Psoas muscle (tissue), 8 donors: ENCODE results near the gene CEP63. TPM values are rescaled to one million over a fixed set of nuclear protein-coding genes. Genes with fewer than 3 reads are reported as not detected.

Experiments
- ATAC-seq, 4 donors: fragments of 200-7000 bp; cut with Tn5 transposase; one replicate each; pipeline ENCODE4 v1.9.1; 2020; ENCODE audit warnings: moderate library complexity in 3 of 4, mild to moderate bottlenecking in 2 of 4
- DNase-seq, 2 donors: peaks; one replicate each; pipeline ENCODE4 v3.0.0-alpha.2; 2020
- H3K27ac ChIP-seq: fragments of 200-600 bp; one replicate; pipeline ENCODE4 v1.8.0; 2022
- H3K27me3 ChIP-seq, 3 donors: fragments of 200-600 bp in 1 of 3; one replicate each; pipeline versions ENCODE4 v1.6.1 to v1.8.0; 2013 to 2022; ENCODE audit warnings: low read length in 2 of 3, mild to moderate bottlenecking in 2 of 3, moderate library complexity in 1 of 3; ENCODE audit not compliant: insufficient read depth in 3 of 3
- H3K36me3 ChIP-seq, 2 donors: fragments of 200-600 bp in 1 of 2; one replicate each; pipeline versions ENCODE4 v1.6.1 to v1.8.0; 2013 to 2022; ENCODE audit warnings: low read depth in 1 of 2, mild to moderate bottlenecking in 1 of 2, moderate library complexity in 1 of 2; ENCODE audit not compliant: insufficient read depth in 1 of 2
- H3K4me1 ChIP-seq: fragments of 200-600 bp; one replicate; pipeline ENCODE4 v1.8.0; 2022
- H3K4me3 ChIP-seq: fragments of 200-600 bp; one replicate; pipeline ENCODE4 v1.8.0; 2022; ENCODE audit warnings: mild to moderate bottlenecking
- H3K9me3 ChIP-seq: fragments of 200-600 bp; one replicate; pipeline ENCODE4 v1.8.0; 2022
- WGBS, 3 donors: extraction: QIAGEN DNeasy Blood & Tissue Kit; methylation state at CpG; one replicate each; pipeline versions ENCODE4 v1.1.6 to v1.1.7; 2013; 5-methylcytosine and 5-hydroxymethylcytosine counted together
- intact Hi-C, 2 donors: fragments of 100-400 bp; cut with DNase I; formaldehyde crosslinking; loops; one replicate each; pipeline versions ENCODE4 v1.11.0 to v1.14.2; 2022
- polyA plus RNA-seq, 3 donors: library from polyadenylated mRNA; stranded (reverse); fragments of 200-250 nt; gene quantifications; one replicate each; pipeline ENCODE4 v1.2.3, GENCODE V29; 2013
- total RNA-seq, 4 donors: library from RNA; stranded (reverse); fragmentation: NEBNext Ultra II Directional in 2 of 4; extraction: Animal tissue kit (Norgen Biotek cat#: 25700) in 2 of 4; gene quantifications; one replicate each; pipeline versions ENCODE4 v1.2.1 to v1.2.4, GENCODE V29; 2021 to 2023
- TF ChIP-seq, protein P1 (sequence below): fragments of 200-600 bp; IDR thresholded peaks from one replicate; pipeline ENCODE4 v1.8.0; 2022; ENCODE audit warnings: antibody characterized with exemption
- donor health status: healthy with polysubstance abuse.
- donor health status: DM: no; HTN: no; CAD: no; lungs with moderate emphysema.
- donor health status: Bipolar disorder and iron deficiency.
- donor health status: healthy.
- donor health status: DM: yes; HTN: yes; CAD: no.
- donor health status: DM: no; HTN: no; CAD: no.
- donor health status: DM: no; HTN: no; CAD: no.
- donor health status: DM: yes; HTN: yes; CAD: no.

CEP63 gene
- total and polyA plus RNA-seq, 7 donors: 26.5 to 51.3 (median 30.3) TPM

GRCh38 chr3:134608771-134609435, 123.0 kb downstream of the CEP63 start:
- Histone ChIP-seq H3K27ac (no peak overlapping the region), H3K4me1 (peaks cover 28% of the 10 kb centered on the region), H3K27me3 (no peaks in the 10 kb centered on the region), H3K36me3 (peaks cover 0 to 8% of the 10 kb centered on the region in 2 donors), H3K9me3 (no peaks in the 10 kb centered on the region), H3K4me3 (no peak overlapping the region)
- TF ChIP-seq, protein P1, sequence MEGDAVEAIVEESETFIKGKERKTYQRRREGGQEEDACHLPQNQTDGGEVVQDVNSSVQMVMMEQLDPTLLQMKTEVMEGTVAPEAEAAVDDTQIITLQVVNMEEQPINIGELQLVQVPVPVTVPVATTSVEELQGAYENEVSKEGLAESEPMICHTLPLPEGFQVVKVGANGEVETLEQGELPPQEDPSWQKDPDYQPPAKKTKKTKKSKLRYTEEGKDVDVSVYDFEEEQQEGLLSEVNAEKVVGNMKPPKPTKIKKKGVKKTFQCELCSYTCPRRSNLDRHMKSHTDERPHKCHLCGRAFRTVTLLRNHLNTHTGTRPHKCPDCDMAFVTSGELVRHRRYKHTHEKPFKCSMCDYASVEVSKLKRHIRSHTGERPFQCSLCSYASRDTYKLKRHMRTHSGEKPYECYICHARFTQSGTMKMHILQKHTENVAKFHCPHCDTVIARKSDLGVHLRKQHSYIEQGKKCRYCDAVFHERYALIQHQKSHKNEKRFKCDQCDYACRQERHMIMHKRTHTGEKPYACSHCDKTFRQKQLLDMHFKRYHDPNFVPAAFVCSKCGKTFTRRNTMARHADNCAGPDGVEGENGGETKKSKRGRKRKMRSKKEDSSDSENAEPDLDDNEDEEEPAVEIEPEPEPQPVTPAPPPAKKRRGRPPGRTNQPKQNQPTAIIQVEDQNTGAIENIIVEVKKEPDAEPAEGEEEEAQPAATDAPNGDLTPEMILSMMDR: no peak
- intact Hi-C loops: loop anchor here in 1 of 2 donors (10.0 kb wide), 1 partner anchor 1286 kb away; no protein-coding TSS in a partner anchor
- WGBS, 3 donors: 80 to 90% (median 83%) methylated on average over 10 of the region's 10 CpGs
- ATAC-seq: no peak
- no peak for DNase-seq

- intact Hi-C loops: loop anchor here in 1 of 2 donors (10.0 kb wide), 1 partner anchor 1285 kb away; no protein-coding TSS in a partner anchor
Observed at GRCh38 chr3:134609821-134610431, 124.1 kb downstream of the CEP63 start.

GRCh38 chr3:134610432-134611385, 124.9 kb downstream of the CEP63 start:
- DNase-seq (no peak), ATAC-seq (no peak)
- Histone ChIP-seq H3K36me3 (peaks cover 0 to 4% of the 10 kb centered on the region in 2 donors), H3K4me3 (no peak overlapping the region), H3K4me1 (peaks cover 28% of the 10 kb centered on the region), H3K27me3 (no peaks in the 10 kb centered on the region), H3K9me3 (no peaks in the 10 kb centered on the region), H3K27ac (no peak overlapping the region)
- intact Hi-C loops: no loop called here
- WGBS, 3 donors: 66 to 80% (median 76%) methylated on average over 11 of the region's 11 CpGs
- TF ChIP-seq, protein P1: no peak

More at GRCh38 chr3:134609821-134610431, 124.1 kb downstream of the CEP63 start:
- H3K4me1 ChIP-seq: peaks cover 28% of the 10 kb centered on the region
- no peaks in the 10 kb centered on the region for H3K27me3 ChIP-seq
- no peak overlapping the region for H3K27ac ChIP-seq
- H3K36me3 ChIP-seq: no peaks in the 10 kb centered on the region
- ATAC-seq (no peak), DNase-seq (no peak)
- 63 to 80% (median 64%) methylated on average over 10 of the region's 10 CpGs for WGBS, 3 donors
- no peak overlapping the region for H3K4me3 ChIP-seq
- H3K9me3 ChIP-seq: no peaks in the 10 kb centered on the region
- TF ChIP-seq, protein P1: no peak

GRCh38 chr3:134611516-134611915, 125.7 kb downstream of the CEP63 start:
- ATAC-seq (no peak), DNase-seq (no peak)
- WGBS, 3 donors: 80 to 88% (median 84%) methylated on average over 2 of the region's 2 CpGs
- H3K27ac ChIP-seq: no peak overlapping the region
- no peak overlapping the region for H3K4me3 ChIP-seq
- TF ChIP-seq, protein P1: no peak
- H3K36me3 ChIP-seq: peaks cover 0 to 12% of the 10 kb centered on the region in 2 donors
- no peaks in the 10 kb centered on the region for H3K27me3 ChIP-seq
- intact Hi-C loops: no loop called here
- peaks cover 24% of the 10 kb centered on the region for H3K4me1 ChIP-seq
- H3K9me3 ChIP-seq: no peaks in the 10 kb centered on the region
